K562 (cell line): Measurements from ENCODE around the gene TBC1D20. TPM values are rescaled to one million over a fixed set of nuclear protein-coding genes. Genes with fewer than 3 reads are reported as not detected.

ENCODE experiments used
- BRD9 ChIP-seq: fragments of 450-650 bp; IDR thresholded peaks from 2 replicates; pipeline ENCODE4 v1.6.1; 2018; ENCODE audit warnings: low read depth; ENCODE audit not compliant: partially characterized antibody
- CCNT2 ChIP-seq: IDR thresholded peaks from 2 replicates; pipeline ENCODE4 v1.6.1; 2011; ENCODE audit warnings: borderline replicate concordance, low read depth, mild to moderate bottlenecking, moderate library complexity, mixed read lengths, low read length; ENCODE audit not compliant: insufficient read length; ENCODE audit errors: extremely low read depth
- EP300 ChIP-seq: IDR thresholded peaks from 2 replicates; pipeline ENCODE4 v1.6.1; 2012; ENCODE audit warnings: low read length, improper control_type of control experiment
- ERF ChIP-seq: fragments of 450-650 bp; formaldehyde crosslinking; IDR thresholded peaks from 2 replicates; pipeline ENCODE4 v1.4.0; 2020; ENCODE audit warnings: mild to moderate bottlenecking, mixed read lengths
- FOXM1 ChIP-seq, 2 experiments: fragments of 450-650 bp in 1 of 2; sonication (generic) in 1 of 2; formaldehyde crosslinking in 1 of 2; IDR thresholded peaks; 2 replicates each; pipeline versions ENCODE4 v1.6.1 to v1.9.0; 2017 to 2022; ENCODE audit warnings: low read depth in 2 of 2, mild to moderate bottlenecking in 2 of 2, missing genetic modification reagents in 1 of 2, moderate library complexity in 1 of 2
- FOXP1 ChIP-seq: sonication (generic); formaldehyde crosslinking; IDR thresholded peaks from 2 replicates; pipeline ENCODE4 v1.8.0; 2022; ENCODE audit warnings: mild to moderate bottlenecking, missing genetic modification reagents
- HINFP ChIP-seq: fragments of 450-650 bp; conservative IDR thresholded peaks from 2 replicates; pipeline ENCODE4 v1.6.1; 2016; ENCODE audit warnings: missing genetic modification characterization, low read depth, mild to moderate bottlenecking, control low read depth, missing compliant biosample characterization
- KDM1A ChIP-seq, 2 experiments: fragments of 450-650 bp; IDR thresholded peaks; 2 replicates each; pipeline ENCODE4 v1.6.1; 2016; ENCODE audit warnings: mild to moderate bottlenecking in 2 of 2
- NCOA6 ChIP-seq: fragments of 450-650 bp; IDR thresholded peaks from 2 replicates; pipeline ENCODE4 v1.6.1; 2017; ENCODE audit warnings: mild to moderate bottlenecking
- NFIX ChIP-seq: fragments of 250-450 bp; sonication (Bioruptor Pico); IDR thresholded peaks from 2 replicates; pipeline ENCODE4 v1.4.0; 2020; ENCODE audit warnings: low read depth, mild to moderate bottlenecking, moderate library complexity
- PHF21A ChIP-seq: fragments of 450-650 bp; IDR thresholded peaks from 2 replicates; pipeline ENCODE4 v1.6.1; 2017; ENCODE audit warnings: low read depth, borderline replicate concordance
- PTBP1 ChIP-seq: fragments of 200-400 bp; formaldehyde crosslinking; IDR thresholded peaks from 2 replicates; pipeline ENCODE4 v1.6.1; 2017; ENCODE audit warnings: low read depth, low read length
- RBFOX2 ChIP-seq: fragments of 200-400 bp; formaldehyde crosslinking; IDR thresholded peaks from 2 replicates; pipeline ENCODE4 v1.6.1; 2017; ENCODE audit warnings: low read depth, mild to moderate bottlenecking, low read length, moderate library complexity
- SETDB1 ChIP-seq: IDR thresholded peaks from one replicate; pipeline ENCODE4 v1.6.1; 2012; ENCODE audit warnings: low read length, control low read depth, inconsistent platforms
- TEAD2 ChIP-seq: fragments of 450-650 bp; IDR thresholded peaks from 2 replicates; pipeline ENCODE4 v1.6.1; 2016; ENCODE audit warnings: missing genetic modification characterization, control low read depth, missing compliant biosample characterization
- ZBED1 ChIP-seq: IDR thresholded peaks from 2 replicates; pipeline ENCODE4 v1.6.1; 2014
- ZNF561 ChIP-seq: fragments of 450-650 bp; formaldehyde crosslinking; conservative IDR thresholded peaks from 2 replicates; pipeline ENCODE4 v1.4.0; 2020; ENCODE audit warnings: mild to moderate bottlenecking, moderate library complexity
- ZNF584 ChIP-seq: fragments of 200-800 bp; sonication (Bioruptor generic); IDR thresholded peaks from 2 replicates; pipeline ENCODE4 v1.6.1; 2016; ENCODE audit warnings: low read depth, mild to moderate bottlenecking, missing genetic modification characterization, missing compliant biosample characterization
- ZNF589 ChIP-seq: fragments of 200-800 bp; sonication (Bioruptor generic); IDR thresholded peaks from 2 replicates; pipeline ENCODE4 v1.6.1; 2016; ENCODE audit warnings: low read depth, missing genetic modification characterization, missing compliant biosample characterization
- ZNF785 ChIP-seq: fragments of 250-450 bp; sonication (Bioruptor Pico); IDR thresholded peaks from 2 replicates; pipeline ENCODE4 v1.4.0; 2020; ENCODE audit warnings: mild to moderate bottlenecking
- polyA plus RNA-seq, 8 experiments: library from polyadenylated mRNA; depleted of rRNA in 4 of 8; stranded (reverse) in 5 of 8; unstranded in 3 of 8; fragments of >200 nt; fragmentation: Nextera tagmentation in 2 of 8; fragmentation: Illumina TruSeq in 1 of 8; extraction: Ambion mirVana in 2 of 8; extraction: Trizol in 1 of 8; gene quantifications; 2 replicates each; pipeline versions ENCODE4 v1.2.1 to v1.2.3, GENCODE V29; 2011 to 2014; ENCODE audit warnings: inconsistent platforms in 1 of 8, missing spikeins in 1 of 8
- total RNA-seq, 7 experiments: library from RNA; depleted of rRNA in 6 of 7; stranded (reverse); fragments of >200 nt in 6 of 7; fragmentation: Illumina TruSeq in 2 of 7; extraction: Trizol in 2 of 7; gene quantifications; 2 replicates each; pipeline versions ENCODE4 v1.2.1 to v1.2.3, GENCODE V29; 2011 to 2021; ENCODE audit warnings: low replicate concordance in 1 of 7
- TF ChIP-seq, protein P1 (sequence below), 2 experiments: fragments of 450-650 bp; conservative IDR thresholded peaks; 2 replicates each; pipeline ENCODE4 v1.6.1; 2017; ENCODE audit warnings: mild to moderate bottlenecking in 2 of 2, moderate library complexity in 2 of 2
- TF ChIP-seq, protein P2 (sequence below): fragments of 250-450 bp; sonication (Bioruptor Pico); IDR thresholded peaks from 2 replicates; pipeline ENCODE4 v1.8.0; 2022; ENCODE audit warnings: moderate library complexity, mild to moderate bottlenecking, inconsistent platforms

Gene TBC1D20
- total and polyA plus RNA-seq, 9 of the 15 experiments (the other 6 are each of a cell fraction or from before 2014, with no cell fraction given): 7.0 to 25.3 (median 15.1) TPM

GRCh38 chr20:478010-478948 lies 15.9 kb upstream of the TBC1D20 start (continued):
- TF ChIP-seq ZNF589 (peak; percentile 79; the same call in 1 of the 2 replicates), ZNF561 (CRISPR knock-in tag) (no peak), FOXP1 (no peak), CCNT2 (no peak), NCOA6 (no peak), ZNF584 (CRISPR knock-in tag) (peak; percentile 62; the same call in 1 of the 2 replicates), ERF (CRISPR knock-in tag) (no peak), FOXM1 (IDR thresholded peaks at IDR 0.05; ENCODE audit: low read depth) (no peak), FOXM1 (CRISPR knock-in tag; IDR thresholded peaks at IDR 0.05; ENCODE audit: low read depth) (no peak), BRD9 (no peak), KDM1A (IDR thresholded peaks at IDR 0.05) (no peak), NFIX (CRISPR knock-in tag) (no peak), TEAD2 (tag) (no peak), SETDB1 (no peak), ZNF785 (CRISPR knock-in tag) (no peak), ZBED1 (no peak), PTBP1 (no peak), HINFP (tag) (no peak), EP300 (no peak; the same call in 1 of the 2 replicates), RBFOX2 (no peak), PHF21A (no peak)
- TF ChIP-seq, protein P1, sequence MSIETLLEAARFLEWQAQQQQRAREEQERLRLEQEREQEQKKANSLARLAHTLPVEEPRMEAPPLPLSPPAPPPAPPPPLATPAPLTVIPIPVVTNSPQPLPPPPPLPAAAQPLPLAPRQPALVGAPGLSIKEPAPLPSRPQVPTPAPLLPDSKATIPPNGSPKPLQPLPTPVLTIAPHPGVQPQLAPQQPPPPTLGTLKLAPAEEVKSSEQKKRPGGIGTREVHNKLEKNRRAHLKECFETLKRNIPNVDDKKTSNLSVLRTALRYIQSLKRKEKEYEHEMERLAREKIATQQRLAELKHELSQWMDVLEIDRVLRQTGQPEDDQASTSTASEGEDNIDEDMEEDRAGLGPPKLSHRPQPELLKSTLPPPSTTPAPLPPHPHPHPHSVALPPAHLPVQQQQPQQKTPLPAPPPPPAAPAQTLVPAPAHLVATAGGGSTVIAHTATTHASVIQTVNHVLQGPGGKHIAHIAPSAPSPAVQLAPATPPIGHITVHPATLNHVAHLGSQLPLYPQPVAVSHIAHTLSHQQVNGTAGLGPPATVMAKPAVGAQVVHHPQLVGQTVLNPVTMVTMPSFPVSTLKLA (conservative IDR thresholded peaks at IDR 0.05): no peak
- TF ChIP-seq, protein P2, sequence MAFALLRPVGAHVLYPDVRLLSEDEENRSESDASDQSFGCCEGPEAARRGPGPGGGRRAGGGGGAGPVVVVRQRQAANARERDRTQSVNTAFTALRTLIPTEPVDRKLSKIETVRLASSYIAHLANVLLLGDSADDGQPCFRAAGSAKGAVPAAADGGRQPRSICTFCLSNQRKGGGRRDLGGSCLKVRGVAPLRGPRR (CRISPR knock-in tag): no peak
